Suprapubic skin (tissue), 4 donors: Measurements from ENCODE around the gene NLRC3. TPM values are rescaled to one million over a fixed set of nuclear protein-coding genes. Genes with fewer than 3 reads are reported as not detected.

Source experiments
- DNase-seq, 2 donors: peaks; one replicate each; pipeline ENCODE4 v3.0.0-alpha.2; 2019; ENCODE audit warnings: low spot score in 2 of 2
- H3K27ac ChIP-seq: fragments of 200-600 bp; sonication (generic); one replicate; pipeline ENCODE4 v1.5.1; 2019
- H3K27me3 ChIP-seq: fragments of 200-600 bp; sonication (generic); one replicate; pipeline ENCODE4 v1.5.1; 2019
- H3K36me3 ChIP-seq: fragments of 200-600 bp; sonication (generic); one replicate; pipeline ENCODE4 v1.5.1; 2019
- H3K4me1 ChIP-seq: fragments of 200-600 bp; sonication (generic); one replicate; pipeline ENCODE4 v1.5.1; 2019
- H3K4me3 ChIP-seq: fragments of 200-600 bp; sonication (generic); one replicate; pipeline ENCODE4 v1.5.1; 2019; ENCODE audit warnings: mild to moderate bottlenecking
- H3K9me3 ChIP-seq: fragments of 200-600 bp; sonication (generic); one replicate; pipeline ENCODE4 v1.5.1; 2019
- CTCF ChIP-seq, 2 donors: fragments of 200-600 bp in 1 of 2; fragments of 450-650 bp in 1 of 2; sonication (generic) in 1 of 2; IDR thresholded peaks; one replicate each; pipeline ENCODE4 v1.5.1; 2016 to 2019; ENCODE audit warnings: antibody characterized with exemption in 2 of 2, mild to moderate bottlenecking in 1 of 2, moderate library complexity in 1 of 2
- EP300 ChIP-seq: sonication (generic); formaldehyde crosslinking; IDR thresholded peaks from one replicate; pipeline ENCODE4 v1.6.1; 2017; ENCODE audit warnings: antibody characterized with exemption
- POLR2A ChIP-seq, 2 donors: fragments of 450-650 bp; IDR thresholded peaks; one replicate each; pipeline ENCODE4 v1.6.1; 2017; ENCODE audit warnings: antibody characterized with exemption in 2 of 2, mild to moderate bottlenecking in 2 of 2, moderate library complexity in 2 of 2
- POLR2AphosphoS5 ChIP-seq, 3 donors: sonication (generic); formaldehyde crosslinking; IDR thresholded peaks; one replicate each; pipeline ENCODE4 v1.6.1; 2017; ENCODE audit warnings: antibody characterized with exemption in 3 of 3
- WGBS: methylation state at CpG from one replicate; pipeline ENCODE4 v1.1.5; 2018; 5-methylcytosine and 5-hydroxymethylcytosine counted together
- total RNA-seq, 4 donors: library from RNA; depleted of rRNA; stranded (reverse); fragments of >200 nt; gene quantifications; one replicate each; pipeline ENCODE4 v1.1.0, GENCODE V29; 2016

The NLRC3 gene
- total RNA-seq, 4 donors from 2014 or later: 0.16 to 1.2 (median 0.39) TPM

- DNase-seq: no peak
- no peaks in the 10 kb centered on the region for H3K27me3 ChIP-seq
- no peaks in the 10 kb centered on the region for H3K36me3 ChIP-seq
These were observed 6.7 kb downstream of the NLRC3 start for GRCh38 chr16:3570420-3571062.

GRCh38 chr16:3569851-3570250, 7.4 kb downstream of the NLRC3 start:
- TF ChIP-seq EP300 (no peak), POLR2A (IDR thresholded peaks at IDR 0.05) (no peak), CTCF (IDR thresholded peaks at IDR 0.05) (no peak), POLR2AphosphoS5 (IDR thresholded peaks at IDR 0.05) (no peak)
- H3K9me3 ChIP-seq: peaks cover 9% of the 10 kb centered on the region
- DNase-seq: no peak
- no peak overlapping the region for H3K27ac ChIP-seq
- WGBS: 95% methylated on average over 2 of the region's 2 CpGs
- H3K36me3 ChIP-seq: no peaks in the 10 kb centered on the region
- H3K4me1 ChIP-seq: no peaks in the 10 kb centered on the region
- no peak overlapping the region for H3K4me3 ChIP-seq
- H3K27me3 ChIP-seq: no peaks in the 10 kb centered on the region

More at GRCh38 chr16:3570420-3571062, 6.7 kb downstream of the NLRC3 start:
- WGBS: 88% methylated on average over 4 of the region's 4 CpGs
- TF ChIP-seq POLR2A (IDR thresholded peaks at IDR 0.05): no peak
- no peak for TF ChIP-seq POLR2AphosphoS5 (IDR thresholded peaks at IDR 0.05)
- no peak for TF ChIP-seq CTCF (IDR thresholded peaks at IDR 0.05)
- TF ChIP-seq EP300: no peak
- no peaks in the 10 kb centered on the region for H3K4me1 ChIP-seq
- peaks cover 9% of the 10 kb centered on the region for H3K9me3 ChIP-seq
- H3K27ac ChIP-seq: no peak overlapping the region
- no peak overlapping the region for H3K4me3 ChIP-seq

- Histone ChIP-seq H3K4me1 (no peaks in the 10 kb centered on the region), H3K36me3 (no peaks in the 10 kb centered on the region), H3K27ac (no peak overlapping the region), H3K4me3 (no peak overlapping the region), H3K9me3 (peaks cover 9% of the 10 kb centered on the region), H3K27me3 (no peaks in the 10 kb centered on the region)
- no peak for DNase-seq
- 72% methylated on average over 4 of the region's 8 CpGs for WGBS
- TF ChIP-seq POLR2A (IDR thresholded peaks at IDR 0.05) (no peak), POLR2AphosphoS5 (IDR thresholded peaks at IDR 0.05) (no peak), CTCF (IDR thresholded peaks at IDR 0.05) (no peak), EP300 (no peak)
These were observed 10.2 kb downstream of the NLRC3 start for GRCh38 chr16:3566990-3567389.

GRCh38 chr16:3564889-3565141, 12.4 kb downstream of the NLRC3 start:
- DNase-seq: no peak

More at GRCh38 chr16:3564889-3565141, 12.4 kb downstream of the NLRC3 start:
- Histone ChIP-seq H3K36me3 (no peaks in the 10 kb centered on the region), H3K4me1 (no peaks in the 10 kb centered on the region), H3K4me3 (no peak overlapping the region), H3K9me3 (peaks cover 3% of the 10 kb centered on the region), H3K27ac (no peak overlapping the region), H3K27me3 (no peaks in the 10 kb centered on the region)
- TF ChIP-seq CTCF (IDR thresholded peaks at IDR 0.05) (no peak), POLR2A (IDR thresholded peaks at IDR 0.05) (no peak), POLR2AphosphoS5 (IDR thresholded peaks at IDR 0.05) (no peak), EP300 (no peak)
- WGBS: 96% methylated on average over 8 of the region's 9 CpGs
